Neural crest cell (in vitro differentiated cells): ENCODE data around the gene GYG1. TPM values are rescaled to one million over a fixed set of nuclear protein-coding genes. Genes with fewer than 3 reads are reported as not detected.

Source experiments
- DNase-seq: peaks from one replicate; pipeline ENCODE4 v3.0.0; 2021; ENCODE audit warnings: low read depth, mixed read lengths, low spot score
- H3K27ac Mint-ChIP-seq: one replicate; pipeline ENCODE4 v1.8.0; 2021; ENCODE audit warnings: mild to moderate bottlenecking, mixed read lengths; ENCODE audit not compliant: unreplicated experiment
- H3K27me3 Mint-ChIP-seq: 2 replicates; pipeline ENCODE4 v1.8.0; 2021; ENCODE audit warnings: low read depth, mild to moderate bottlenecking, mixed read lengths
- H3K36me3 Mint-ChIP-seq: 2 replicates; pipeline ENCODE4 v1.8.0; 2021; ENCODE audit warnings: low read depth, mild to moderate bottlenecking, mixed read lengths
- H3K4me1 Mint-ChIP-seq: 2 replicates; pipeline ENCODE4 v1.8.0; 2021; ENCODE audit warnings: mixed read lengths
- H3K4me3 Mint-ChIP-seq: one replicate; pipeline ENCODE4 v1.8.0; 2021; ENCODE audit warnings: mild to moderate bottlenecking, mixed read lengths
- H3K9me3 Mint-ChIP-seq: 2 replicates; pipeline ENCODE4 v1.8.0; 2021; ENCODE audit warnings: mixed read lengths
- total RNA-seq: library from RNA; stranded (reverse); gene quantifications from 2 replicates; pipeline ENCODE4 v1.2.1, GENCODE V29; 2021
- TF ChIP-seq, protein P1 (sequence below): fragments of 200-600 bp; sonication (generic); conservative IDR thresholded peaks from 2 replicates; pipeline ENCODE4 v1.5.0; 2021; ENCODE audit warnings: antibody characterized with exemption, mild to moderate bottlenecking

The GYG1 gene
- total RNA-seq, 1 donor from 2014 or later = 27.1 TPM

DNA sequence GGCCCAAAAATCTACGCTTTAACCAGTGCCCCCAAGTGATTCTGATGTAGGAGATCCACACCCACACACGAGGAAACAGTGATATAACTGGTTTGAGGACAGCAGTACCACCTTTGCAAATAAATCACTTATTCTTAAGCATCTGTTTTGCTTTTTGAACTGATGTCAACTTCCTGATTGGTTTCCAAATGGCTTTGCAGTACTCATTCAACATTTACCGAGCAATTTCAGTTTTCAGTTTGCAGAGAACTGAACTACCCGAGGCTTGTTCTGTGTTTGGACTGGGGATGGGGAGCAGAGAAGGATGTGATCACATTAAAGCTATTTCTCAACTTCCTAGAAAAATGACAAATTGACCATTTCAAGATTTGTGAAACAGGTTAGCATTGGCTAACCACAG lies 1.1 kb upstream of the GYG1 start:
- Mint-ChIP-seq H3K27ac (no peak overlapping the region), H3K4me3 (peak overlapping the region; percentile 86), H3K9me3 (no peaks in the 10 kb centered on the region), H3K36me3 (no peaks in the 10 kb centered on the region), H3K27me3 (no peaks in the 10 kb centered on the region), H3K4me1 (peaks cover 18% of the 10 kb centered on the region)
- DNase-seq = no peak
- TF ChIP-seq, protein P1, sequence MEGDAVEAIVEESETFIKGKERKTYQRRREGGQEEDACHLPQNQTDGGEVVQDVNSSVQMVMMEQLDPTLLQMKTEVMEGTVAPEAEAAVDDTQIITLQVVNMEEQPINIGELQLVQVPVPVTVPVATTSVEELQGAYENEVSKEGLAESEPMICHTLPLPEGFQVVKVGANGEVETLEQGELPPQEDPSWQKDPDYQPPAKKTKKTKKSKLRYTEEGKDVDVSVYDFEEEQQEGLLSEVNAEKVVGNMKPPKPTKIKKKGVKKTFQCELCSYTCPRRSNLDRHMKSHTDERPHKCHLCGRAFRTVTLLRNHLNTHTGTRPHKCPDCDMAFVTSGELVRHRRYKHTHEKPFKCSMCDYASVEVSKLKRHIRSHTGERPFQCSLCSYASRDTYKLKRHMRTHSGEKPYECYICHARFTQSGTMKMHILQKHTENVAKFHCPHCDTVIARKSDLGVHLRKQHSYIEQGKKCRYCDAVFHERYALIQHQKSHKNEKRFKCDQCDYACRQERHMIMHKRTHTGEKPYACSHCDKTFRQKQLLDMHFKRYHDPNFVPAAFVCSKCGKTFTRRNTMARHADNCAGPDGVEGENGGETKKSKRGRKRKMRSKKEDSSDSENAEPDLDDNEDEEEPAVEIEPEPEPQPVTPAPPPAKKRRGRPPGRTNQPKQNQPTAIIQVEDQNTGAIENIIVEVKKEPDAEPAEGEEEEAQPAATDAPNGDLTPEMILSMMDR = no peak

GRCh38 chr3:148992027-148992634 lies 791 bp downstream of the GYG1 start:
- Mint-ChIP-seq H3K27ac (no peak overlapping the region), H3K4me1 (peaks cover 18% of the 10 kb centered on the region), H3K36me3 (no peaks in the 10 kb centered on the region), H3K4me3 (peak overlapping the region; percentile 89), H3K9me3 (no peaks in the 10 kb centered on the region), H3K27me3 (no peaks in the 10 kb centered on the region)
- peak; percentile 34 for DNase-seq
- TF ChIP-seq, protein P1 = no peak

DNA sequence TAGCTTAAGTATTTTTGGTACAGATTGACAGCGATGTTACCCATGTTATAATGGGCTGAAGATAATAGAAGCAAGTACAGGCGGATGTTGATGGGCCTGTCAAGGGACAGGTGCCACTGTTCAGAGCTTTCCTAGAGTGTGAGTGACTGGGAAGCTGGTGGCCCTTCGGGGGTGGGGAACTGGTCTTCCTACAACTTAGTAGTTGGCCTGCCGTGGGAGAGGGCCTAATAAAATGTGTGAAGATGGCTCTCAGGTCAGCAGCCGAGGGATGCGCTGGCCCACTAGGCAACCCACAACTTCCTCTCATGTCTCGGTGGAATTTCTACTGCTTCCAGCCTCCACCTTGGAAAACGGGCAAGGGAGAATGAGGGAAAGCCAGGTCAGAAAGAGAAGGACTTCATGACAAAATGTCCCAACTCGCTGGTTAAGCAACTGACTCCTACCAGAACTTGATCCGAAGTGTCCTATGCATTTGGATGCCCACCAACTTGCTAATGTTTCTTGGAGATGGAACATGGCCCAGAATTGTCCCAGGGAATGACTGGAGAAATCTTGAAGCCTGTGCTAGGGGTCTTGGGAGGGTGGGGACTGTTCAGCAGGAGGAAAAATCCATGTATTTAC lies 1.4 kb downstream of the GYG1 start:
- H3K27me3 Mint-ChIP-seq = no peaks in the 10 kb centered on the region
- peak overlapping the region; percentile 89 for H3K4me3 Mint-ChIP-seq
- H3K9me3 Mint-ChIP-seq = no peaks in the 10 kb centered on the region
- DNase-seq = no peak
- TF ChIP-seq, protein P1 = no peak
- H3K27ac Mint-ChIP-seq = no peak overlapping the region
- no peaks in the 10 kb centered on the region for H3K36me3 Mint-ChIP-seq
- peaks cover 18% of the 10 kb centered on the region for H3K4me1 Mint-ChIP-seq

DNA sequence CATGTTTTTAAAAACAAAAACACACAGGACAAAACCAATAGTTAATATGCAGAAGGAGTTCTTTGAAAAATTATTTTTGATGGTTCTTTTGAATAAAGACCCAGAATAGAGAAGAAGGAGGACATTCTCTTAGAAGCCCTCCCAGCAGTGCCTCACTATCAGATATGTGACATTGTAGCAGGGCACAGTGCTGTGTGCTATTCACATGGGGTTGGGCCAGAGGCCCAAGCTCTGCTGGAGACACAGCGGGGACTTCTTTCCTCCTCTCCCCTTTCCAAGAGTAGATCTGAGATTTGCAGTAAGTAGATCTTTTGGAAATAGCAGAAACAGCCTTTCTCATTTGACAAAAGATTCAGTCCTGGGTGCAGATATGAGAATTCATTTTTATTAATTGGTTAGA lies 6.3 kb downstream of the GYG1 start:
- H3K4me1 Mint-ChIP-seq = peaks cover 16% of the 10 kb centered on the region
- H3K27ac Mint-ChIP-seq = no peak overlapping the region
- H3K9me3 Mint-ChIP-seq = no peaks in the 10 kb centered on the region
- H3K27me3 Mint-ChIP-seq = no peaks in the 10 kb centered on the region
- no peak overlapping the region for H3K4me3 Mint-ChIP-seq
- H3K36me3 Mint-ChIP-seq = no peaks in the 10 kb centered on the region
- no peak for DNase-seq
- TF ChIP-seq, protein P1 = no peak

DNA sequence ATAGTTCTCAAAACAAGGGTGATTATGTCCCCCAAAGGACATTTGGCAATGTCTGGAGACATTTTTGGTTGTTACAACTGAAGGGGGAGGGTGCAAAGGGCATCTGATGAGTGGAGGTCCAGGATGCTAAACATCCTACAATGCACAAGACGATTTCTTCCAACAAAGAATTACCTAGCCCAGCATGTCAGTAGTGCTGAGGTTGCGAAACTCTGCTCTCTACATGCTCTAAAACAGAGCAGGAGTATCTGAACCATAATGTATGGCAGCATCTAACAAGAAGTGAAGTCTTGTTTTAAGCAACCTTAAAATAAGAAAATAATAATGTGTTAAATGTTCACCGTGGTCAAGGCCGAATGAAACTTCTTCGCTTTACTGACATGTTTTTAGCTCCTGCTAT lies 7.0 kb downstream of the GYG1 start:
- Mint-ChIP-seq H3K36me3 (no peaks in the 10 kb centered on the region), H3K4me3 (no peak overlapping the region), H3K27me3 (no peaks in the 10 kb centered on the region), H3K27ac (no peak overlapping the region), H3K9me3 (no peaks in the 10 kb centered on the region), H3K4me1 (peaks cover 11% of the 10 kb centered on the region)
- TF ChIP-seq, protein P1 = no peak
- DNase-seq = no peak
